CD4-positive, alpha-beta T cell treated with Interleukin-6 at 100 ng/mL for 8 hours (primary cell): ENCODE measurements around the gene SAP30BP.

Experiments
- DNase-seq: peaks from one replicate; pipeline ENCODE4 v3.0.0-alpha.2; 2020; ENCODE audit warnings: mixed read lengths, low spot score

Gene SAP30BP

DNA sequence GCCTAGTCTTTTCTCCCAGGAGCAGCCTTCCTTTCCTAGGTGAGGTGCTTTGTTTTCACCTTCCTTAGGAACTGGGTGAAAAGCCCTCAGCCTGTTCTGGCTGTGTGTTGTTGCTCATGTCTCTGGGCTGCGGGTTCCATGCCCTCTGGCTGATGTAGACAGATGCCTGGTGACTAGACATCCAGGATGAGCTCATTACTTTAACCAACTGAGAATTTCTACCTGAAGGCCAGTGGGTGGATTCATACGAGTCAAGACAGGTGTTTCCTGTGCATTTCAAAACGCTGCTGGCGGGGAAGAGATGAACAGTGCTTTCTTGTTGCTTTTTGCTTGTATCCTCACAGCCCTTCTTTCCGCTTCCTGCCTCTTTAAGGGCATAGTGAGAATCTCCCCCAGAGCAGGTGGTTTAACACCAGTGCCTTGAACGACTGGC lies 22.3 kb downstream of the SAP30BP start:
- DNase-seq: peak; percentile 69

DNA sequence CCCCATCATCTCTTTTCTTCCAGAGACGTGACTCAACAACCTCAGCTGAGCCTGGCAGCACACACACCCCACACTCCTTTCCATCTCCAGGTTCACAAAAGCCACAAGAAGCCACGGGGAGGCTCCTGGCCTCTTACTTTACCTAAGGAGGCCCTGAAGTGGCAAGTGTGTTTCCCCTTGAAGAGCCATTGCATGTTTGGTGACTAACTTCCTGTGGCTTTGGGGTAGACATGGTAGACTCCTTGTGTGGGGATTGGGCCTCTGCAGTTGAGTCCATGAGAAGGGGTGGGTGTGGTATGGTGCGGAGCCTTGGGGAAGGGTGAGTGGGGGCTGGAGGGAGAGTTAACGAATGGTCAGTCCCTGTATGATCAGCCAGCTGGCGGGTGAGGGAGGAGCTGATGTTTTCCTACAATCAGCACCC lies 24.2 kb downstream of the SAP30BP start:
- no peak for DNase-seq

DNA sequence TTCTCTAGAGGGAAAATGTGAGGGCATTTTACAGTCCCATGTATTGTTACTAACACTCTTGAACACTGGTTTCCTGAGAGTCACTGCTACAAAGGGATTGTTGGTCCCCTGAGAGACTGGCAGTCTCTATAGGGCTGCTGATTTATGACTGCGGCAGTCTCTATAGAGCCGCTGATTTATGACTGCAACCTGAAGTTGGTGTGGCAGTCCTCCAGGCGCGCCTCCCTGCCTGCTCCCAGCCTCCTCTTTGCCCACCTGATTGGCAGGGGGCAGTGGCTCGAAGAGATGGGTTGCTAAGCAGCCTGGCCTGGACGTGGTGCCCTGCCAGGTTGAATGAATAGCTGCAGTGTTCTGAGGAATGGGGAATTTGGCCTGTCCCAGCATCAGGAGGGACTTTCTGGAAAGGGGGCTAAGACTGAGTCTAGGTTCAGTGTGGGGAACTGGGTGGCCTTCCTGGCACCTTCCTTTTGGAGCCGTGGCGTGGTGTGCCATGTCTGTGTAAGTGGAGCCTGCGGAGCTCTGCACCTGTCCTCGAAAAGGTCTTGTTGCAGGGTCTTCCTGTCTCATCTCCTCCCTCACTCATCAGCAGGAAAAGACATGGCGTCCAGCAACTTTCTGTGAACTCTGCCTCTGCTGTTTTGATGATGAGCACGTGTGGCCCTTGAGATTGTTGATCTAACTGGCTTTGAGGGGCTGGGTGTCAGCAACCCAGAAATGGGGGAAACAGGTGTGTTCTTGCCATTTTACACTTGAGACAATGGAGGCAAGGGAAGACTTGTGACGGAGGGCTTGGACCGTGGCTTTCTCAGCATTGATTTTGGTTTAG lies 24.9 kb downstream of the SAP30BP start:
- no peak for DNase-seq

DNA sequence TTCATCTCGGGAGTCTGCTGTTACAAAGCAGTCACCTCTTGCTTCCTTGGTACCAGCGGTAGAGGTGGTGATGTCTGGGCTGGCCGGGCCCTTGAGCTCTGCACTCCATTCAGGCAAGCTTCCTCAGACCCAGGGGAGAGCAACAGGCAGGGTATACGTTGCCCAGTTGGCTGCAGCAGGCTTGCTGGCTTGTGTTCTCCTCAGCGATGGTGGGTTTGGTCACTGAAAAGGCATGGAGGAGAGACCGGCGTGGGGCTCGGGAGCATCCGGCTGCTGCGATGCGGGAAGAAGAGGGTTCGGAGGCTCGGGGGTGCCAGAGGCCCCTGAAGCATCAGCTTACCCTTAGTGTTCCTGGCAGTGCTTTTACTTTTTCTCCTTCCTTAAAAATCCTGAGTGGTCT lies 25.8 kb downstream of the SAP30BP start:
- DNase-seq: no peak

DNA sequence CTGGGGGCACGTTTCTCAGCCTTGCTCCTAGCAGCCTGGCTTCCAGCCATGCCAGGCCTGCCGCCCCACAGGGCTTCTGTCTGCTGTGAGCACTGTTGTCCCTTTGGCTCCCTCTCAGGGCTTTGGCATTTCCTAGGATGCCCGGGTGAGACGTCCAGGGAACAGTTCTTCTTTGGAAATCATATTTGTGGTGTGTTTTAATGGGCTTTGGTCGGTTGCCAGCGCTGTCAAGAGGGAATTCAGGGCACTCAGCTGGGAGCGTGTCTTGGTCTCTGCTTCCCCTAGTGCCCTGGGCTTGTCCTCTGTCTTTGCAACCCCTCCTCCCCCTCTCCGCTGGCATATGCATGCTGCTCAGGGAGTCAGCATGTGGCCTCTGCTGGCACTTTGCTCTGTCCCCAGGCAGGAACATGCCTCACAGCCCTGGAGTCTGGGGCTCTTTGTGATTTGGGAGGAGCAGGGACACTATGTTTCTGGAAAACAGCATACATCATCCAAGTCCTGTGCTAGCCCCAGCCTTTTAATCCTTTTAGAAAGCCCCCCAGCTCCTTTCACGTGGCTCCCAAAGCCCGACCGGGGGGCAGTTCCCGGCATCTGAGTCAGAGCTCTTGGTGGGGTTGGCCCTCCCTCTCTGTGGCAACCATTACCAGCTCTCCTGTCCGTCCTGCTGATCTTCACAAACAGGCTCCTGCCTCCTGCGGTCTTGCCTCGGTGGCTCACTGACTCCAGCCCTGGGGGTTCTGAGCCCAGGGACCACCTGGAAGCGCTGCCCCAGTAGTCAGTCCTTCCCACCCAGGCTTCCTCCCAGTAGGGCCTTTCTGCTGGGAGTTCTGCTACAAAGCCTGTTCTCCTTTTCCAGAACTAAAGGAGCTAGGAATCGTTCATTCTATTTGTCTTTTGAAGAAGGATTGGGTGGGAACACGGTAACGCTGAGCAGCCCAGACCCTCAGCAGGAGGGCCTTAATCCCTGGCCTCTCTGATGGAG lies 26.7 kb downstream of the SAP30BP start:
- DNase-seq: no peak

DNA sequence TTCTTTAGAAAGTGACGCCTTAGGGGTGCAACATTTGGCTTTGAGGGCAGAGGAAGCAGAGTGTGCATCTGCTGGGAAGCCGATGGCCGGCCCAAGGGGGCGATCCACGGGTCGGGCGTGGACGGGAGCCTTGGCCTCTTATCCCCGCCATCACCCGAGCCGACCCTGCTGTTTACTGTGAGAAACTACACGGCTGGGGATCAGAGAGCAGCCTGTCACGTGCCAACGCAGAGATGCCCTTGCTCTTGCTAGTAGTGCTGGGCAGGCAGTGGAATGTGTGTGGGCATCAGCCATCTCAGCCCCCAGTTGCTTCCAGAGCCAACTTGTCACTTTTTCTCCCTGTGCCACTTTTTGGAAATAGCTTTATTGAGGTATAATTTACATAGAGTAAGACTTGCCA lies 27.4 kb downstream of the SAP30BP start:
- no peak for DNase-seq

DNA sequence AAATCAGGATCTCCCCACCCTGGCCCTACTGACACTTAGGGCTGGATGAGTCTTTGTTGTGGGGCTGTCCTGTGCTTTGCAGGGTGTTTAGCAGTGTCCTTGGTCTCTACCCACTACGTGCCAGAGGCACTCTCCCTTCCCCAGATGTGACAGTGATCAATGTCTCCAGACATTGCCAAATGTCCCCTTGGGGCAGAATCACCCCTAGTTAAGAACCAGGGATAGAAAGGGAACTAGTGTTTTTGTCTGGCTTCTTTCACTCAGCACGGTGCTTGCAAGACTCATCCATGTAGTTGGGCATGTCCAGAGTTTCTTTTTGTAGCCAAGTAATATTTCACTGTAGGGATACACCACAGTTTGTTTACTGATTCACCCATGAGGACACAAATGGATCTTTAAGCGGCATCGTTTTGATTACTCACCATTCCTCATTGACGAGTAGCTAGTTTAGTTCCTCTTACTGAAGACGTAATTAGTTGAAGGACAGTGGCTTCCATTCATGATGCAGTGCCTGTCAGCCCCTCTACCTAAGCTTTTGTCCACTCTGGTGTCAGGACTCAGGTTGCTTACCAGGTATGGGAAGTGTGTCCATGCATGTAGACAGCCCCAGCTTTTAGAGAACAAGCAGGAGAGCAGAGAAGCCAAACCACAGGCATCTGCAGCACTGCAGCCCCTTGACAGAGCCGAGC lies 28.1 kb downstream of the SAP30BP start:
- DNase-seq: no peak

DNA sequence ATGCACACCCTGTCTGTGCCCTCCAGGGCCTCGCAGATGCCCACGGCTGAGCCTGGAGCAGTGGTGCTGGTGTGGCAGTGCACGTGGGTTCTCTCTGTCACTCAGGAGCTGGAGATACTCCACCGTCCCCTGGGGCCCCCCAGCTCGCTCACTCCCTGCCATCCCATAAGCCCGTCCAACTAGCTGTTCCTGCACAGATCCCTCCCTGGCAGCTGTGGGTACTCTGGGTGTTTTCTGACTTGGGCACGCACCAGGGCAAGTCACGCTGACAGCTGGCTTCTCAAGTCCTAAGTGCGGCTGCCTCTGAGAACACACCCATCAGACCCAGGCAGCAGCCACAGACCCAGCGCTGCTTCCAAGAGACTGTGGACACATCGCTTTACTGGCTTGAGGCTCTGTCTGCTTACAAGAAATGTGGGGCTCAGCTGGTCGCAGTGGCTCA lies 28.7 kb downstream of the SAP30BP start:
- no peak for DNase-seq

DNA sequence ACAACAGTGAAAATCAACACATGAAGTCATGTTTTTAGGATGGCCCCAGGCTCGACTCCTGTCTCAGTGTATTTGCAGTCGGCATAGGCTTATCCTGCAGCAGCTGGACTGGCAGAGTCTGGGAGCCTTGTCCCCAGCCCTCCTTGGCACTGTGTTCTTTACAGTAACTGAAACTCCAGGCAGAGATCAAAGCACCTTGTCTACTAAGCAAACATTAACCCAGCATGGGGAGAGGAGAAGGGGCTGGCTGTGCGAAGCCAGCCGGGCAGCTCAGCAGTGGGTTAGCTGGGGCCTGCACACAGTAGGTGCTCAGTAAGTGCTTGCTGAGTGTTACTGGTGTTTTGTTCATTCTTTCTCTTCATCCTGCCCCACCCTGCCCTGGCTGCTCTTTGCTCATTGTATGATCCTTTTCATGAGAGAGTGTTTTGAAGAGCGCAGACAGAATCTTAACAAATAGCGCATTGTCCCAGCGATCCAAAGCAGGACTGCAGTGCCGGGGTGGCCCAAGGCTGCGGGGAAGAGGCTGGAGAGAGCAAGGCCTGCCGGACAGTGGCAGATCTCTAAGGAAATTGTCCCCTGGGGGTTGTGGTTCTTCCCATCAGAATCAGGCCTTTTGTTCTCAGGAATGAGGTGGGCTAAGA lies 30.6 kb downstream of the SAP30BP start:
- no peak for DNase-seq

DNA sequence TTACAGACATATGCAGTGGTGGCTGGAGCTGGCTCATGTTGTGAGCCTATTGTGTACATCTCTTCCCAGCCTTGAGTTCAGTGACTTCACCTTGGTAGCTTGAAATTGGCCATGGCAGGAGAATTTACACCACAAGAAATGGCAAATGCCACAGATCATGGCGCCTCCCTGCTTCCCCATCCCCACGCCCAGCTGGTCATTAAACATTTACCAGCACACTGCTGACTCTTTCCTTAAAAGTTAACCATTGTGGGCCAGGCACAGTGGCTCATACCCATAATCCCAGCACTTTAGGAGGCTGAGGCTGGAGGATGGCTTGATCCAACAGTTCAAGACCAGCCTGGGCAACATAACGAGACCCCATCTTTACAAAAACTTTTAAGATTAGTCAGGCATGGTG lies 31.5 kb downstream of the SAP30BP start:
- no peak for DNase-seq

DNA sequence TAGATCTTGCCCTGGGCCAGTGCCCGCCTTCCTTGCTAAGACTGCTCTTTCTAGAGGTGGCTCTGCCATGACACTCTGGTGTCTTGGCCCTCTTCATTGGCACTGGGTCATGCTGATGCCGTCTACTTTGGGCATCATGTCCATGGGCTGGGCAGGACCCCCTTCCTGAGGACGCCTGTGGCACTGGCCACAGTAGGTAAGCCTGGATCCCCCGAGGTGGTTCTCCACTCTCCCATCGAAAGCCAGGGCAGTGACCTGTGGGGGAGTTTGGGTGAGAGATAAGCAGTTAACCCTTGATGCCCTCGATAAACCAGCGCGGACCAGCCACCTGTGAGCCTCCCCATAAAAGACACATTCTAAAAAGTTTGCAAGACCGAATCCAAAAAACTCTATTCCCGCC lies 34.1 kb downstream of the SAP30BP start:
- no peak for DNase-seq

DNA sequence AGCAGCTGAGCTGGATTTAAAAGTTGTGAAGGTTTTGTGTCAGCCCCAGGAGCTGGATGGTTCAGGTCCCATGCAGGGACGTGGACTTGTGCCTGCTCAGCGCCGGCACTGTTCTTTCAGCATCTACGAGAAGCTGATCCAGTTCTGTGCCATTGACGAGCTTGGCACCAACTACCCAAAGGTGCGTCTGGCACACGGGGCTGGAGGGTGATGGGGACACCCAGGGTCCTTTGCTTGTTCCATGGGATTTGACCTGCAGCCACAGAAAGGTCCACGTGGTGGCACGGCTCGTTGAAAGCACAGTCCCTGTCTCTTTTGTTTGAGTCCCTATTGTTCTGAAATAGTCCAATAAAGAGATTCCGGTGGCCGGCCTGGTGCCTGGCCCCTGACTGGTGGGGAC lies 36.1 kb downstream of the SAP30BP start:
- DNase-seq: no peak

DNA sequence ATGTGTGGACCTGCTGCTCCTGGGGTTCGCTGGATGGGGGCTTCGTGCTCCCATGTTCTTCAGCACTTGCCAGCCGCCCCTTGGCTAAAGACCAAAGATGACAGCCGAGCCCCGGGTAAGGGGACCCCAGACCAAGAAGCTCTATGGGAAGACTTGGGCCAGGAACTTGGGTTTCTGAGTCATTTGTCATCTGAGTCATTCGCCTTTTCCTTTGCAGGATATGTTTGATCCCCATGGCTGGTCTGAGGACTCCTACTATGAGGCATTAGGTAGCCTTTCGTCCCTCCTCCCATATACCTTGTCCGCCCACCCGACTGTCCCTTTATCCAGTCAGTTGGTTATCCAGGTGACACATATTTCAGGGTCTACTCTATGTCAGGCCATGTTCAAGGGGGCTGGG lies 36.5 kb downstream of the SAP30BP start:
- no peak for DNase-seq

DNA sequence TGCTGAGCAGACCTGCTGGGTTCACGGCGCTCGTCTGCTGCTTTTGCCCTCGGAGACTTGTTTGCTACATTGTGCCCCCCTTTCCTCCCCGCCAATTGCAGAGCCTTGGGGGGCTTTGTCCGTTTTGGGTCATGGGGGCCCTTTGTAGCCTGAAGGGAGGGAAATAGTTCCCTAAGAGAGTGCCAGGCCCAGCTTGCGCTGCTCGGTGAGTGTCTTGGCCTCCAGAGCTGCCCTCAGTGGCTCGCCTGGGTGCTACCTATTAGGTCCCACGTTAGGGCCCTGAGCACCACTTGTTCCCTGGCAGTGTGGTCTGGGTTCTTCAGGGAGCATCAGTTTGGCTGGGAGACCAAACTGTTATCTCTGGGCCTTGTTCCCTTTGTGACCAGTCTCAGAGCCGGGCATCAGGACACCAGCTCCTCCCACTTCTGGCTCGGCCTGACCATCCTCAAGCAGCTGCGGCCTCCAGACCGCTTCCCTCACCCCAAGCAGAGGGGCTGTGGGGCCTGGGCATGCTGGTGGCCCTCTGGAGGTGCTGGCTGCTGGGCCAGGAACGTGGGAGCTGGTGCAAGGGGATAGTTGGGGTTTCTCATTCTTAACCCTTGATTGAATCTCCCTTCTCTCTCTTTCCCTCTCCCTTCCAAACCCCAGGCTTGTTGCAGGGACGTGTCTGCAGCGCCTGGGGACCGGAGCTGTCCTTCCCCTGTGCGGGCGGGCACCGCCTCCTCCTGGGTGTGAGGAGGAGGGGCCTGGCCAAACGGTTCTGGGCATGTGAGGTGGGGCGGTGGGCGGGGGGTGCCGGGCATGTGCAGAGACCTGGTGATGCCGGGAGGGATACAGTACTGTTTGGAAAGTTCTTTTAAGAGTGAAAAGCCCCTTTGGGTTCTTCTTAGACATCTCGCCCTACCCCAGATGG lies 38.1 kb downstream of the SAP30BP start:
- no peak for DNase-seq

DNA sequence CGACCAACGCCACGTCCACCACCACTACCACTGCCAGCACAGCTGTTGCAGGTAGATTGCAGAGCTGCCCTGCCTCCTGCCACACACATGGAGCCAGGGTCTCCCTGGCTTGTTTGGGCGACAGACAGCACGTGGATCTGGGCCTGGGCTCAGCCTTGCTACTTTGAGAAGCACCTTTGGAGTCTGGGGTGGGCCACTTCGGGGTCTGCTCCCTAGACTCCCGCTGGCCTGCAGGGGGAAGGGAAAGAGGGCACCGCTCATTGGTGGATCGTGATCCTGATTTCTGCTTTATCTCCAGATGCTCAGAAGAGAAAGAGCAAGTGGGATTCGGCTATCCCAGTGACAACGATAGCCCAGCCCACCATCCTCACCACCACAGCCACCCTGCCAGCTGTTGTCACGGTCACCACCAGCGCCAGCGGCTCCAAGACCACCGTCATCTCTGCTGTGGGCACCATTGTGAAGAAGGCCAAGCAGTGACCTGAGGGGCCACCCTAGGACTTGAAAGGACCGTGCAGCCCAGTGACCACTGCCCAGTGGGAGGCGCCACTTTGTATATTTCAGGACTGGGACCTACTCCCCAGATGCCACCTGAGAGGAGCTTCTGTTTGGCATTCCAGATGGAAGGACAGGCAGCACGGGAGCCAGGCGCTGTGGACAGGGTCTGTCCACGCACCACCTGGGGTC lies 39.0 kb downstream of the SAP30BP start:
- no peak for DNase-seq

DNA sequence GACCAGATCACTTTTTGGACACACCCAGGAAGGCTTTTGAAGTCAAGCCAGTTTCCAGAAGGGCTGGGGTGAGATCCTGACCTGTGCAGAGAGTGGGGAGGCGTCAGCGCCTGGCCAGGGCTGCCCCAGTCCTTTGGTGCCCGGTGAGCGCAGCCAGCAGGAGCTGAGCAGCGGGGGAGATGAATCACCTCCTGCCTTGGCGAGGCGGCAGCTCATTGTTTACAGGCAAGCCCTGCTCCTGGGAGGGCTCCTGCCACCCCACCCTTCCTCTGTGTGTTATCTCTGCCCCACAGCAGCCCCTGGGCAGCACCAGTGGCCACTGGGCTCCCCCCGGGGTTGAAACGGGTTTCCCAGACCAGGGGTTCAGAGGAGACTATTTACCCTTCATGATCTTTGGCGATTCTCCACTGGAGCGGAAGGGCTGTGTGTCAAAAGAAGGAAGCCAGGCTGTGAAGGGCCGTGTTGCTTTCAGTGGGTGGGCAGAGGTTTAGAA lies 40.0 kb downstream of the SAP30BP start:
- DNase-seq: no peak

DNA sequence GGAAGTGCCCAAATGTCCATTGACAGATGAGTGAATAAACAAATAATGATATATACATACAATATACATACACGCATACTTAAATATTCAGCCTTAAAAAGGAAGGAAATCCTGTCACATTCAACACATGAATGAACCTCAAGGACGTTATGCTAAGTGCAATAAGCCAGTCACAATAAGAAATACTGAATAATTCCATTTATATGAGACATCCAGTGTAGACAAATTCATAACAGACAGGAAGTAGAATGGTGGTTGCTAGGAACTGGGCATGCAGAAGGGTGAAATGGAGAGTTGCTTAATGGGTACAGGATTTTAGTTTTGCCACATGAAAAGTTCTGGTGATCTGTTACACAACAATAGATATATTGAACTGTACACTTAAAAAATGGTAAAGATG lies 45.3 kb downstream of the SAP30BP start:
- no peak for DNase-seq

DNA sequence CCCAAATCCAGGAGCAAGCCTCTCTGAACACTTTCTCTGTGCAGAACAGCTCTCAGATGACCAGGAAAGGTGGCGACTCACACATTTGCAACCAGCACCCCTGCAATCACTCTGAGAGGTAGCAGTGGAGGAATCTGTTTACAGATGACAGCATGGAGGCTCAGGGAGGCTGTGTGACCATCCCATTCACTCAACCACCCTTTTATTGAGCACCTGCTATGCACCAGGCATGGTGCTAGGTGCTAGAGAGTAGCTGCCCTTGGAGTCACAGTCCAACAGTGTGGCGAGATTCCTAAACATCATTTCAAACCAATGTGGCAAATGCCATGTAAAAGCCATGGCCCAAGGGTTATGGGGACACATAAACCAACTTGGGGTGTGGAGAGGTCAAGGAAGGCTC lies 52.6 kb downstream of the SAP30BP start:
- no peak for DNase-seq

DNA sequence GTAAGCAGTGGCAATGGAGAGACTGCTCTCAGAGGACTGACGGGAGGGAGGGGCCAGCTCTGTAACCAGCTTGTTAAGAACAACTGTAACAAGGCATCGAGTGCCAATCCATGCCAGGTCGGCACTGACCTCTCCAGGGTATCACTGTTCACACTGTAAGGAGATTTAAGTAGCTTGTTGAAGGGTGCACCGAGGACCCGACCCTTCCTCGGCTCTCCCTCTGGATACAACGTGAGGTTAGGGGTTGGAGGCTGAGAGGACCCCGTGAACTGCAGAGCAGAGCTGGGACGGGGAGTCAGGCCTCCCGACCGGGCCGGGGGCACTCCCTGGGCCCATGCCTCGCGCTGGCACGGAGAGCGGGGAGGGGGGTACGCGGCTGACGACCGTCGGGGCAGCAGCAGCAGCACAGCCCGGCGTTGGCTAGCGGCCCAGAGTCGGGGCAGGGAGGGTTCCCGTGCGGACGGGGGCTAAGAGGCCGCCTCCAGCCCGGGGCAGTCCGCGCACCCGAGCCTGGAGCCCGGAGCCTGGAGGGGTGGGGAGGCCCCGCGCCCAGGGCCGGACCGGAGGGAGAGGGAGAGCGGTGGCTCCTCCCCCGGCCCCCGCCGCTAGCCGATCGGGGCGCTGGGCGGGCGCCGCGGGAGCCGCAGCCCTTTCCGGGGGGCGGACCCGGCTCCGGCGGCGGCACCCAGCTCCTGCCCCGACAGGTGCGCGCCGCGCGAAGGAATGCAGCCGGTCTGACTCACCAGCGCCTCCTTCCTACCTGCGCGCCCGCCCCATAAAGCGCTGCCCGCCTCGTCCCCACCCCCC lies 53.7 kb downstream of the SAP30BP start, which contains the start of gene ITGB4:
TSS of gene ITGB4 (plus strand) at position 804 of the 807 bp plus-strand sequence. CDS start 3,245 bp downstream, outside the sequence.
- peak; percentile 71 for DNase-seq
